SK-N-MC (cell line): ENCODE data around the gene ABLIM2.

Experiments
- DNase-seq: peaks from one replicate; pipeline ENCODE4 v3.0.0-alpha.2; 2011; ENCODE audit warnings: low read depth, low spot score
- H3K27ac ChIP-seq: fragments of 200-600 bp; sonication (generic); 2 replicates; pipeline ENCODE4 v1.5.1; 2016; ENCODE audit warnings: mixed run types
- H3K36me3 ChIP-seq: fragments of 200-600 bp; sonication (generic); 2 replicates; pipeline ENCODE4 v1.6.1; 2017; ENCODE audit warnings: antibody characterized with exemption, low read length, mixed read lengths; ENCODE audit not compliant: insufficient read depth
- H3K4me3 ChIP-seq: fragments of 200-600 bp; sonication (generic); 2 replicates; pipeline ENCODE4 v1.5.1; 2016
- H3K9ac ChIP-seq: fragments of 200-600 bp; sonication (generic); 2 replicates; pipeline ENCODE4 v1.8.0; 2017; ENCODE audit warnings: mixed run types, mixed read lengths; ENCODE audit not compliant: insufficient read length
- H3K9me3 ChIP-seq: fragments of 200-600 bp; sonication (generic); 2 replicates; pipeline ENCODE4 v1.6.1; 2017; ENCODE audit warnings: low read depth, mild to moderate bottlenecking, antibody characterized with exemption, low read length, moderate library complexity, mixed read lengths
- EZH2 ChIP-seq: fragments of 200-600 bp; sonication (generic); IDR thresholded peaks from one replicate; pipeline ENCODE4 v1.6.1; 2017; ENCODE audit warnings: antibody characterized with exemption
- FOXP2 ChIP-seq: optimal IDR thresholded peaks from 2 replicates; pipeline ENCODE3; 2011; ENCODE audit warnings: mild to moderate bottlenecking, moderate library complexity; ENCODE audit not compliant: insufficient read depth; ENCODE audit errors: extremely low read length, control extremely low read depth
- POLR2AphosphoS5 ChIP-seq: IDR thresholded peaks from 2 replicates; pipeline ENCODE4 v1.6.1; 2012; ENCODE audit warnings: mild to moderate bottlenecking, low read depth, low read length, borderline replicate concordance

The ABLIM2 gene

GRCh38 chr4:7973545-7973981 is 185.1 kb downstream of the ABLIM2 start:
- TF ChIP-seq EZH2 (no peak), FOXP2 (no peak), POLR2AphosphoS5 (no peak)
- H3K36me3 ChIP-seq: no peaks in the 10 kb centered on the region
- DNase-seq: no peak
- no peak overlapping the region for H3K9ac ChIP-seq
- H3K4me3 ChIP-seq: no peak overlapping the region
- H3K27ac ChIP-seq: no peak overlapping the region
- no peaks in the 10 kb centered on the region for H3K9me3 ChIP-seq

- Histone ChIP-seq H3K9ac (no peak overlapping the region), H3K36me3 (no peaks in the 10 kb centered on the region), H3K9me3 (no peaks in the 10 kb centered on the region), H3K27ac (no peak overlapping the region), H3K4me3 (no peak overlapping the region)
- TF ChIP-seq POLR2AphosphoS5: no peak
- TF ChIP-seq EZH2: no peak
- no peak for TF ChIP-seq FOXP2
- DNase-seq: no peak
Measured at GRCh38 chr4:7971881-7972500, 186.6 kb downstream of the ABLIM2 start.

- no peak overlapping the region for H3K4me3 ChIP-seq
Measured at GRCh38 chr4:7971159-7971631, 187.4 kb downstream of the ABLIM2 start.

GRCh38 chr4:7970361-7970946 is 188.2 kb downstream of the ABLIM2 start:
- DNase-seq: no peak
- Histone ChIP-seq H3K9me3 (no peaks in the 10 kb centered on the region), H3K9ac (no peak overlapping the region), H3K4me3 (no peak overlapping the region), H3K27ac (no peak overlapping the region), H3K36me3 (no peaks in the 10 kb centered on the region)
- TF ChIP-seq EZH2 (no peak), POLR2AphosphoS5 (no peak), FOXP2 (no peak)

More at GRCh38 chr4:7971159-7971631, 187.4 kb downstream of the ABLIM2 start:
- H3K9ac ChIP-seq: no peak overlapping the region
- H3K27ac ChIP-seq: no peak overlapping the region
- H3K9me3 ChIP-seq: no peaks in the 10 kb centered on the region
- TF ChIP-seq FOXP2 (no peak), POLR2AphosphoS5 (no peak), EZH2 (no peak)
- H3K36me3 ChIP-seq: no peaks in the 10 kb centered on the region
- DNase-seq: no peak

- H3K36me3 ChIP-seq: no peaks in the 10 kb centered on the region
- TF ChIP-seq POLR2AphosphoS5: no peak
- TF ChIP-seq EZH2: no peak
- no peak for TF ChIP-seq FOXP2
- H3K27ac ChIP-seq: no peak overlapping the region
- no peak overlapping the region for H3K9ac ChIP-seq
- no peaks in the 10 kb centered on the region for H3K9me3 ChIP-seq
- no peak overlapping the region for H3K4me3 ChIP-seq
- no peak for DNase-seq
Measured at GRCh38 chr4:7968262-7968896, 190.2 kb downstream of the ABLIM2 start.

GRCh38 chr4:7967501-7968261 is 190.9 kb downstream of the ABLIM2 start:
- H3K27ac ChIP-seq: no peak overlapping the region
- TF ChIP-seq POLR2AphosphoS5 (no peak), EZH2 (no peak), FOXP2 (no peak)
- H3K9ac ChIP-seq: no peak overlapping the region
- no peaks in the 10 kb centered on the region for H3K9me3 ChIP-seq
- H3K4me3 ChIP-seq: no peak overlapping the region
- no peaks in the 10 kb centered on the region for H3K36me3 ChIP-seq
- DNase-seq: no peak

- TF ChIP-seq POLR2AphosphoS5 (no peak), FOXP2 (no peak), EZH2 (no peak)
- DNase-seq: no peak
- H3K27ac ChIP-seq: no peak overlapping the region
Measured at GRCh38 chr4:7967063-7967440, 191.6 kb downstream of the ABLIM2 start.

More at GRCh38 chr4:7967063-7967440, 191.6 kb downstream of the ABLIM2 start:
- H3K9ac ChIP-seq: no peak overlapping the region
- no peaks in the 10 kb centered on the region for H3K36me3 ChIP-seq
- H3K4me3 ChIP-seq: no peak overlapping the region
- H3K9me3 ChIP-seq: no peaks in the 10 kb centered on the region
